Adrenal gland (tissue), 12 donors: ENCODE data around the gene VWF. TPM values are rescaled to one million over a fixed set of nuclear protein-coding genes. Genes with fewer than 3 reads are reported as not detected.

Experiments used
- DNase-seq, 7 donors: peaks; one replicate each; pipeline ENCODE4 v3.0.0-alpha.2; 2019 to 2020
- H3K27ac ChIP-seq, 5 donors: fragments of 200-600 bp; sonication (generic) in 4 of 5; 1 replicate in 3 of 5; 2 replicates in 2 of 5; pipeline versions ENCODE4 v1.5.1 to v1.8.0; 2016 to 2020; ENCODE audit warnings: mild to moderate bottlenecking in 1 of 5
- H3K27me3 ChIP-seq: fragments of 200-600 bp; 2 replicates; pipeline ENCODE4 v1.8.0; 2021
- H3K36me3 ChIP-seq, 2 donors: fragments of 200-600 bp; replicated peaks in 1 of 2; 1 replicate in 1 of 2; 2 replicates in 1 of 2; pipeline versions ENCODE4 v1.5.1 to v1.8.0; 2018 to 2022
- H3K4me1 ChIP-seq, 2 donors: fragments of 200-600 bp; replicated peaks in 1 of 2; 1 replicate in 1 of 2; 2 replicates in 1 of 2; pipeline versions ENCODE4 v1.5.1 to v1.8.0; 2018 to 2021
- H3K4me3 ChIP-seq, 4 donors: fragments of 200-600 bp; sonication (generic) in 3 of 4; one replicate each; pipeline ENCODE4 v1.5.1; 2016 to 2018
- H3K9me3 ChIP-seq, 3 donors: fragments of 200-600 bp; sonication (generic) in 1 of 3; replicated peaks in 1 of 3; 1 replicate in 2 of 3; 2 replicates in 1 of 3; pipeline versions ENCODE4 v1.5.1 to v1.8.0; 2016 to 2021
- POLR2A ChIP-seq, 2 donors: fragments of 450-650 bp; IDR thresholded peaks; one replicate each; pipeline ENCODE4 v1.6.1; 2017; ENCODE audit warnings: antibody characterized with exemption in 2 of 2, mild to moderate bottlenecking in 2 of 2, moderate library complexity in 1 of 2
- WGBS, 4 donors: extraction: QIAGEN DNeasy Blood & Tissue Kit in 2 of 4; methylation state at CpG; one replicate each; pipeline versions ENCODE4 v1.1.5 to v1.1.7; 2013 to 2017; 5-methylcytosine and 5-hydroxymethylcytosine counted together
- intact Hi-C, 2 donors: fragments of 100-400 bp; cut with DNase I; formaldehyde crosslinking; loops; one replicate each; pipeline versions ENCODE4 v1.14.1 to v1.15.0; 2022 to 2023
- polyA plus RNA-seq, 3 donors: library from polyadenylated mRNA; stranded (reverse); fragments of 200-250 nt in 2 of 3; fragments of 350-450 nt in 1 of 3; fragmentation: Illumina TruSeq in 1 of 3; extraction: RNeasy Lipid Tissue Mini Kit (QIAGEN cat#74804) in 1 of 3; gene quantifications; one replicate each; pipeline ENCODE4 v1.2.3, GENCODE V29; 2013 to 2014
- total RNA-seq, 9 donors: library from RNA; depleted of rRNA in 4 of 9; stranded (reverse); fragments of >200 nt in 4 of 9; fragments of 120-200 nt in 1 of 9; fragmentation: NEBNext Ultra II Directional in 1 of 9; extraction: Animal tissue kit (Norgen Biotek cat#: 25700) in 1 of 9; gene quantifications; one replicate each; pipeline versions ENCODE4 v1.1.0 to v1.2.4, GENCODE V29; 2013 to 2023
- TF ChIP-seq, protein P1 (sequence below), 6 experiments: fragments of 450-650 bp in 4 of 6; fragments of 200-600 bp in 2 of 6; sonication (generic) in 1 of 6; IDR thresholded peaks; 1 replicate in 5 of 6; 2 replicates in 1 of 6; pipeline versions ENCODE4 v1.5.1 to v1.8.0; 2016 to 2021; ENCODE audit warnings: antibody characterized with exemption in 6 of 6, mild to moderate bottlenecking in 2 of 6, moderate library complexity in 1 of 6
- donor health status: healthy with polysubstance abuse.
- donor health status: Bipolar disorder and iron deficiency.
- donor health status: DM: yes; HTN: yes; CAD: no.
- donor health status: DM: no; HTN: no; CAD: no.
- donor health status: DM: no; HTN: no; CAD: no.
- donor health status: DM: yes; HTN: yes; CAD: no.

The VWF gene
- total and polyA plus RNA-seq, 12 donors, result 2.0 to 60.1 (median 36.2) TPM

DNA sequence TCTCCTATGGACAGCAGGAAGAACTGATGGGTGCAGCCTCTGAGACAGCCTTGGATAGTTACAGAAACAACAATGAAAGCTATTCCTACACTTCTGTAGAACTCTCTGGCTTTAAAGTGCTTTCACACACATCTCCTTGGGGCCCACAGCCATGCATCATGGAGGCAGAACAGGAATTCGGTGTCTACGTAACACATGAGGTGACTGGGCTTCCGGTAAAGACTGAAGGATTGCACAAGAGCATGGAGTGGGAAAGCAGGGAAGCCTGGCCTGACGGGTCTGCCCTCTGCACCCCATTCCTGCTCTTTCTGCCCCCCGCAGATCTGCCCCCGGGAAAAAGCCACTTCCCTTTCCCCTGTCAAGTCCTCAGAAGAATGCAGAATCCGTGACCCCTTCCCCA is 82.6 kb downstream of the VWF start:
- H3K4me3 ChIP-seq, result no peak overlapping the region
- intact Hi-C loops, result no loop called here
- H3K27ac ChIP-seq, result no peak overlapping the region
- no peaks in the 10 kb centered on the region for H3K4me1 ChIP-seq
- no peak for TF ChIP-seq POLR2A (IDR thresholded peaks at IDR 0.05)
- TF ChIP-seq, protein P1, sequence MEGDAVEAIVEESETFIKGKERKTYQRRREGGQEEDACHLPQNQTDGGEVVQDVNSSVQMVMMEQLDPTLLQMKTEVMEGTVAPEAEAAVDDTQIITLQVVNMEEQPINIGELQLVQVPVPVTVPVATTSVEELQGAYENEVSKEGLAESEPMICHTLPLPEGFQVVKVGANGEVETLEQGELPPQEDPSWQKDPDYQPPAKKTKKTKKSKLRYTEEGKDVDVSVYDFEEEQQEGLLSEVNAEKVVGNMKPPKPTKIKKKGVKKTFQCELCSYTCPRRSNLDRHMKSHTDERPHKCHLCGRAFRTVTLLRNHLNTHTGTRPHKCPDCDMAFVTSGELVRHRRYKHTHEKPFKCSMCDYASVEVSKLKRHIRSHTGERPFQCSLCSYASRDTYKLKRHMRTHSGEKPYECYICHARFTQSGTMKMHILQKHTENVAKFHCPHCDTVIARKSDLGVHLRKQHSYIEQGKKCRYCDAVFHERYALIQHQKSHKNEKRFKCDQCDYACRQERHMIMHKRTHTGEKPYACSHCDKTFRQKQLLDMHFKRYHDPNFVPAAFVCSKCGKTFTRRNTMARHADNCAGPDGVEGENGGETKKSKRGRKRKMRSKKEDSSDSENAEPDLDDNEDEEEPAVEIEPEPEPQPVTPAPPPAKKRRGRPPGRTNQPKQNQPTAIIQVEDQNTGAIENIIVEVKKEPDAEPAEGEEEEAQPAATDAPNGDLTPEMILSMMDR (IDR thresholded peaks at IDR 0.05), result no peak
- no peaks in the 10 kb centered on the region for H3K9me3 ChIP-seq
- no peaks in the 10 kb centered on the region for H3K27me3 ChIP-seq
- 40 to 57% (median 54%) methylated on average over 2 to 7 of the region's 7 CpGs for WGBS, 4 donors
- DNase-seq, result no peak
- H3K36me3 ChIP-seq, result no peaks in the 10 kb centered on the region

DNA sequence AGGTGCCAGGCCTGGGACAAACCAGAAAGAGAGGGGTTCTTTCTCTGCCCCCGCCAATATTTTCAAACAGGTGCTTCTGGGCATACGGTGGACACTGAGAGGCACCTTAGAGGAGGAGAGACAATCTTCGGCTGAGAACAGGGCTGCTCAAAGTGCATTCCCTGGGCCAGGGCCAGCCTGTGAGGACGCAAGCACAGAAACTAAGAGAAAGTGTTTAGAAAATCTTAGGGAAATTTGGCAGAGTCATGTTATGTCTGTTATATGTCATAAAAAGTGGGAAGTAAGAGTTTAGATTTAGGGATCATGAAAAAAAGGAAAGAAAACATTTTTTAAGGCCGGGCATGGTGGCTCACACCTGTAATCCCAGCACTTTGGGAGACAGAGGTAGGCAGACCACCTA is 83.7 kb downstream of the VWF start:
- Histone ChIP-seq H3K36me3 (no peaks in the 10 kb centered on the region), H3K27me3 (no peaks in the 10 kb centered on the region), H3K4me1 (no peaks in the 10 kb centered on the region), H3K9me3 (no peaks in the 10 kb centered on the region), H3K4me3 (no peak overlapping the region), H3K27ac (no peak overlapping the region)
- DNase-seq, result no peak
- intact Hi-C loops, result no loop called here
- WGBS, 4 donors, result 59 to 77% (median 74%) methylated on average over 5 of the region's 5 CpGs
- TF ChIP-seq, protein P1 (IDR thresholded peaks at IDR 0.05), result no peak
- no peak for TF ChIP-seq POLR2A (IDR thresholded peaks at IDR 0.05)

DNA sequence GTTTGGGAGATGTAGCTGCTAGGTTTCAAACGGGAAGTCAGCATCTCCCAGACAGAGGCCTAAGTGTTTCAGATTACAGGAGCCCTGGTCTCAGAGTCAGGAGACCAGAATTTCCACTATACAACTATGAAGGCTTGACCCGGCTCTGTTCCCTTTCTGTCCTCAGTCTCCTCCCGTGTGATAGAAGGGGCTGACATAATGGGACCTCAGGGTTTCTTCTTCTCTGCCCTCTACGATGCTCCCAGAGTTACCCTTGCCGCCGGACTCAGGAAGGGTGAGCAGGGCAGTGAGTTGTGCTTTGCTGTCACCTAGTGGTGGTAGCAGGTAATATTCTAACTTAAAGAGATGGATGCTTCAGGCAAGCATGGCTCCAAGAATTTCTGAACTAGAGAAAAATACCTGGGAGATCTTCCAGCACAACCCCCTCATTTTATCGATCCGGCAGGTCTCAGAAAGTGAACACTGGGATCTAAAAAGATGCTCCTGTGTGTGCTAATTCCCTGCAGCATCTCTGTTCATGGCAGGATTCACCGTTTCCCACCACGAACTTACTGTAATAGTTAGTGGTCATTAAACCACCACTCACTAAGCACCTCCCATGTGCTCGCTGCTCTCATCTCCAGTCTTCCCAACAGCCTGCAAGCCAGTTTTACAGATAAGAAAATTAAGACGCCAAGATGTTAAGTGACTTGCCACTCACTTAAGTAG is 84.4 kb downstream of the VWF start:
- H3K27ac ChIP-seq, result no peak overlapping the region
- TF ChIP-seq, protein P1 (IDR thresholded peaks at IDR 0.05), result peak; percentile 91 to 96 (median 94)
- no peak for TF ChIP-seq POLR2A (IDR thresholded peaks at IDR 0.05)
- intact Hi-C loops, result loop anchor here (5.0 kb wide), 1 partner anchor 53 kb away; no protein-coding TSS in a partner anchor
- no peak overlapping the region for H3K4me3 ChIP-seq
- WGBS, 4 donors, result 21 to 24% (median 23%) methylated on average over 11 to 12 of the region's 12 CpGs
- no peaks in the 10 kb centered on the region for H3K9me3 ChIP-seq
- DNase-seq, result peak; percentile 46 to 80 (median 70)
- no peaks in the 10 kb centered on the region for H3K27me3 ChIP-seq
- H3K36me3 ChIP-seq, result no peaks in the 10 kb centered on the region
- H3K4me1 ChIP-seq, result no peaks in the 10 kb centered on the region

- peak in 6 of 7 donors; percentile 33 to 72 (median 48) for DNase-seq
- TF ChIP-seq, protein P1 (IDR thresholded peaks at IDR 0.05), result peak; percentile 27 to 71 (median 64)
- TF ChIP-seq POLR2A (IDR thresholded peaks at IDR 0.05), result no peak
- Histone ChIP-seq H3K4me1 (no peaks in the 10 kb centered on the region), H3K9me3 (no peaks in the 10 kb centered on the region), H3K36me3 (no peaks in the 10 kb centered on the region), H3K27me3 (no peaks in the 10 kb centered on the region), H3K4me3 (no peak overlapping the region), H3K27ac (no peak overlapping the region)
- intact Hi-C loops, result loop anchor here (5.0 kb wide), 1 partner anchor 51 kb away; no protein-coding TSS in a partner anchor
- WGBS, 4 donors, result 42 to 58% (median 47%) methylated on average over 6 to 8 of the region's 8 CpGs
These were observed 86.3 kb downstream of the VWF start for GRCh38 chr12:6038160-6038559.
